ENCODE results near the gene LORICRIN. TPM values are rescaled to one million over a fixed set of nuclear protein-coding genes. Genes with fewer than 3 reads are reported as not detected.

Gene LORICRIN
- total and polyA plus RNA-seq, 2 donors (not counting 1 experiment from before 2014, with no cell fraction given) = 0.39 TPM; not detected in 1

DNA sequence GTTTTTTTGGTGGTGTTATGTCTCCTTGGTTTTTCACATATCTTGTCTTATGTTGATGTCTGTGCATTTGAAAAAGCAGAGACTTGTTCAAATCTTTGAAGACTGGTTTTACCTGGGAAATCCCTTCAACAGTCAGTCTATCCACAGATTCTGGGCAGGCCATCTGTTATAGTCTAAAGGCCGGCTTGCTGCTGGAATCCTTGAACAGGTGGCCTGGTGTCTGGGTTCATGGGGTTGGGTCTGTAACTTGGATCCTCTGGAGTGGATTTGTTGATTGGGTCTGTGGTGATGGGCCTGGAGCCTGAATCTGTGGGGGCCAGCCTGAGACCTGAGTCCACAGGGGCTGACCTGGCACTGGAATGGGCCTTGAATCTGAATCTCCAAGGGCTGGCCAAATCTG is 12.2 kb downstream of the LORICRIN start:
- DNase-seq = no peak
- Histone ChIP-seq H3K4me2 (replicated peaks; ENCODE audit: low read depth, low read length, poor library complexity, severe bottlenecking) (no peak overlapping the region), H3K9me3 (ENCODE audit: control extremely low read depth in 1 of 3, control insufficient read depth in 2 of 3, insufficient read depth in 1 of 3, low read length in 2 of 3) (no peaks in the 10 kb centered on the region), H4K20me1 (ENCODE audit: control insufficient read depth, insufficient read depth, low read length, poor library complexity, severe bottlenecking) (no peaks in the 10 kb centered on the region), H3K27me3 (replicated peaks in 1 of 4; ENCODE audit: control extremely low read depth in 1 of 4, control insufficient read depth in 3 of 4, insufficient read depth in 4 of 4, low read length in 3 of 4) (peaks cover 0 to 6% (median 2%) of the 10 kb centered on the region in 4 experiments), H3K4me1 (ENCODE audit: control insufficient read depth in 2 of 2, insufficient read depth in 2 of 2, low read length in 2 of 2) (no peaks in the 10 kb centered on the region), H3K79me2 (ENCODE audit: control insufficient read depth, insufficient read depth, low read length) (no peaks in the 10 kb centered on the region), H2AFZ (ENCODE audit: insufficient read depth, low read depth, low read length, poor library complexity, severe bottlenecking) (no peak overlapping the region), H3K36me3 (replicated peaks in 1 of 2; ENCODE audit: control extremely low read depth in 1 of 2, control insufficient read depth in 1 of 2, extremely low read depth in 1 of 2, insufficient read depth in 2 of 2, low read length in 1 of 2) (no peaks in the 10 kb centered on the region), H3K9ac (ENCODE audit: low read length) (no peak overlapping the region), H3K4me3 (ENCODE audit: control extremely low read depth in 1 of 5, extremely low read depth in 1 of 5, insufficient read depth in 1 of 5, low read depth in 2 of 5, low read length in 4 of 5) (no peak overlapping the region), H3K27ac (ENCODE audit: low read length in 2 of 2) (no peak overlapping the region)
- no peaks in the 10 kb centered on the region for H3K4me1 Mint-ChIP-seq
- intact Hi-C loops (cut with micrococcal nuclease) = no loop called here
- ATAC-seq (ENCODE audit: low read depth) = no peak
- POLR2A ChIA-PET = no interaction called here
- no peaks in the 10 kb centered on the region for H3K9me3 Mint-ChIP-seq (ENCODE audit: insufficient read depth)
- H3K4me3 Mint-ChIP-seq = no peak overlapping the region
- H3K27me3 Mint-ChIP-seq = peaks cover 34% of the 10 kb centered on the region
- CTCF ChIA-PET = no interaction called here
- no peak overlapping the region for H3K27ac Mint-ChIP-seq
- no CpG with 5 or more reads among the region's 1 CpG for whole genome bisulfite sequencing (ENCODE audit: insufficient coverage)
- TF ChIP-seq CTCF (IDR thresholded peaks at IDR 0.05) = no peak
- TF ChIP-seq EZH2 (IDR thresholded peaks at IDR 0.05; ENCODE audit: borderline replicate concordance, insufficient read depth, low read depth, low read length, poor library complexity, severe bottlenecking) = no peak

- H3K4me3 ChIP-seq (ENCODE audit: control extremely low read depth in 1 of 5, extremely low read depth in 1 of 5, insufficient read depth in 1 of 5, low read depth in 2 of 5, low read length in 4 of 5) = no peak overlapping the region
- H3K9me3 ChIP-seq (ENCODE audit: control extremely low read depth in 1 of 3, control insufficient read depth in 2 of 3, insufficient read depth in 1 of 3, low read length in 2 of 3) = no peaks in the 10 kb centered on the region
- intact Hi-C loops (cut with micrococcal nuclease) = no loop called here
- TF ChIP-seq EZH2 (IDR thresholded peaks at IDR 0.05; ENCODE audit: borderline replicate concordance, insufficient read depth, low read depth, low read length, poor library complexity, severe bottlenecking) (no peak), CTCF (IDR thresholded peaks at IDR 0.05) (no peak)
- Mint-ChIP-seq H3K4me3 (no peak overlapping the region), H3K4me1 (no peaks in the 10 kb centered on the region), H3K27ac (no peak overlapping the region), H3K9me3 (ENCODE audit: insufficient read depth) (no peaks in the 10 kb centered on the region), H3K27me3 (peaks cover 34% of the 10 kb centered on the region)
- CTCF ChIA-PET = no interaction called here
- H3K9ac ChIP-seq (ENCODE audit: low read length) = no peak overlapping the region
- no peaks in the 10 kb centered on the region for H3K79me2 ChIP-seq (ENCODE audit: control insufficient read depth, insufficient read depth, low read length)
- POLR2A ChIA-PET = no interaction called here
- WGBS (ENCODE audit: insufficient coverage) = 55% methylated on average over 1 of the region's 1 CpG
- H2AFZ ChIP-seq (ENCODE audit: insufficient read depth, low read depth, low read length, poor library complexity, severe bottlenecking) = no peak overlapping the region
- no peaks in the 10 kb centered on the region for H4K20me1 ChIP-seq (ENCODE audit: control insufficient read depth, insufficient read depth, low read length, poor library complexity, severe bottlenecking)
- H3K27me3 ChIP-seq (replicated peaks in 1 of 4; ENCODE audit: control extremely low read depth in 1 of 4, control insufficient read depth in 3 of 4, insufficient read depth in 4 of 4, low read length in 3 of 4) = peaks cover 0 to 6% (median 3%) of the 10 kb centered on the region in 4 experiments
- ATAC-seq (ENCODE audit: low read depth) (no peak), DNase-seq (no peak)
- no peaks in the 10 kb centered on the region for H3K4me1 ChIP-seq (ENCODE audit: control insufficient read depth in 2 of 2, insufficient read depth in 2 of 2, low read length in 2 of 2)
- no peak overlapping the region for H3K4me2 ChIP-seq (replicated peaks; ENCODE audit: low read depth, low read length, poor library complexity, severe bottlenecking)
- no peak overlapping the region for H3K27ac ChIP-seq (ENCODE audit: low read length in 2 of 2)
- H3K36me3 ChIP-seq (replicated peaks in 1 of 2; ENCODE audit: control extremely low read depth in 1 of 2, control insufficient read depth in 1 of 2, extremely low read depth in 1 of 2, insufficient read depth in 2 of 2, low read length in 1 of 2) = no peaks in the 10 kb centered on the region
Measured at GRCh38 chr1:153272186-153272585, 12.7 kb downstream of the LORICRIN start.

Measured in B cell (primary cell).